Endodermal cell (in vitro differentiated cells): ENCODE results near the gene SLC37A4. TPM values are rescaled to one million over a fixed set of nuclear protein-coding genes. Genes with fewer than 3 reads are reported as not detected.

Experiments used
- DNase-seq: peaks from one replicate; pipeline ENCODE4 v3.0.0-alpha.2; 2017
- H3K27ac ChIP-seq: 2 replicates; pipeline ENCODE4 v1.5.1; 2013; ENCODE audit warnings: mild to moderate bottlenecking, low read depth, low read length, moderate library complexity
- H3K27me3 ChIP-seq: 2 replicates; pipeline ENCODE4 v1.6.1; 2013; ENCODE audit warnings: mild to moderate bottlenecking, low read length, moderate library complexity; ENCODE audit not compliant: insufficient read depth, control insufficient read depth, poor library complexity, severe bottlenecking
- H3K36me3 ChIP-seq: 2 replicates; pipeline ENCODE4 v1.7.0; 2013; ENCODE audit warnings: mild to moderate bottlenecking, low read length, moderate library complexity; ENCODE audit not compliant: control insufficient read depth, insufficient read depth
- H3K4me1 ChIP-seq: one replicate; pipeline ENCODE4 v1.7.0; 2013; ENCODE audit warnings: low read length; ENCODE audit not compliant: control insufficient read depth, insufficient read depth
- H3K4me3 ChIP-seq: 2 replicates; pipeline ENCODE4 v1.5.1; 2013; ENCODE audit warnings: mild to moderate bottlenecking, low read length, moderate library complexity
- H3K9ac ChIP-seq: 2 replicates; pipeline ENCODE4 v1.6.1; 2013; ENCODE audit warnings: mild to moderate bottlenecking, low read length, moderate library complexity; ENCODE audit not compliant: poor library complexity, severe bottlenecking; ENCODE audit errors: extremely low read depth
- H3K9me3 ChIP-seq: 2 replicates; pipeline ENCODE4 v1.6.1; 2013; ENCODE audit warnings: mild to moderate bottlenecking, low read length, moderate library complexity; ENCODE audit not compliant: control insufficient read depth
- H3K27ac Mint-ChIP-seq: 2 replicates; pipeline ENCODE4 v1.8.0; 2020; ENCODE audit warnings: mixed read lengths
- H3K27me3 Mint-ChIP-seq: 2 replicates; pipeline ENCODE4 v1.8.0; 2021; ENCODE audit warnings: mild to moderate bottlenecking, mixed read lengths; ENCODE audit not compliant: insufficient read depth
- H3K36me3 Mint-ChIP-seq: 2 replicates; pipeline ENCODE4 v1.8.0; 2020; ENCODE audit warnings: low read depth, mixed read lengths
- H3K4me1 Mint-ChIP-seq: 2 replicates; pipeline ENCODE4 v1.8.0; 2020; ENCODE audit warnings: mixed read lengths
- H3K4me3 Mint-ChIP-seq: 2 replicates; pipeline ENCODE4 v1.8.0; 2020; ENCODE audit warnings: mild to moderate bottlenecking, moderate library complexity, mixed read lengths
- H3K9me3 Mint-ChIP-seq: 2 replicates; pipeline ENCODE4 v1.8.0; 2020; ENCODE audit warnings: mild to moderate bottlenecking, mixed read lengths
- WGBS, 2 experiments: methylation state at CpG; one replicate each; pipeline versions ENCODE4 v1.1.5 to v1.1.7; 2013; ENCODE audit warnings: missing lambda C conversion rate in 2 of 2, mixed read lengths in 1 of 2; ENCODE audit not compliant: insufficient coverage in 1 of 2, insufficient read length in 1 of 2; 5-methylcytosine and 5-hydroxymethylcytosine counted together
- total RNA-seq, 2 donors: library from RNA; stranded (reverse); fragmentation: NEBNext Ultra II Directional in 1 of 2; extraction: Animal tissue kit (Norgen Biotek cat#: 25700) in 1 of 2; gene quantifications; 2 replicates in 1 of 2; 3 replicates in 1 of 2; pipeline ENCODE4 v1.2.1, GENCODE V29; 2021
- TF ChIP-seq, protein P1 (sequence below): fragments of 200-600 bp; sonication (generic); conservative IDR thresholded peaks from 2 replicates; pipeline ENCODE4 v1.5.0; 2021; ENCODE audit warnings: antibody characterized with exemption, mild to moderate bottlenecking

The SLC37A4 gene
- total RNA-seq, 2 donors from 2014 or later = 63.6 to 75.3 TPM

DNA sequence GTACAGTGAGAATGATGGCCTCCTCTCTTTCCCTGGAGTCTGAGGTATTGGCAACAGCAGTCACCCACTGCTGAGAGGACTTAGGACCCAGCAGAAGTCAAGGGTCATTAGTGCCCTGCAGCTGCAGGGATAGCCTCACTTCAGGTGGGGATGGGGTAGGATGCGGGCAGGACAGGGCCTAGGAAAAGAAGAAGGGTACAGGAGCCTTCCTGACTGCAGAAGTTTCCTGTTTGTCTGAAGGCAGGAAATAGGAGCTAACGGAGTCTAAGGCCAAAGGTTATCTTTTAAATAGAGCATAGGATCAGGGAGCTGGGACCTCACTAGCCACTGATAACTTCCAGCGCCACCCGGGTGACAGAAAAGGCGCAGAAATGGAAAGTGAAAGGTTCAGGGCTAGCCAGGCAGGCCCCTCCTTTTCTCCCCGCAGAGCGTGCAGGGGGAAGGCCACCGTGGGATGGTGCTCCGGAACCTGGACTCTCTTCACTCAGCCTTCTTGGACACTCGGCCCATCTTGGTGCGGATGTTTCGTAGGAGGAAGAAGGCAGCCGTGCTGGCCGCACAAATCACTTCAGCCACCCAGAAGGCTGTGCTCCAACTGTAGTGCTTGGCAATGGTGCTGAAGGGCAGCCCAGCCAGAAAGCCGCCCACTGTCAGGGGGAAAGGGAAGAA lies 6.1 kb downstream of the SLC37A4 start:
- Mint-ChIP-seq H3K4me3 (peak overlapping the region; percentile 2), H3K9me3 (no peaks in the 10 kb centered on the region), H3K27me3 (no peaks in the 10 kb centered on the region), H3K36me3 (peaks cover 71% of the 10 kb centered on the region), H3K4me1 (peaks cover 54% of the 10 kb centered on the region), H3K27ac (peak overlapping the region; percentile 71)
- H3K9me3 ChIP-seq = no peaks in the 10 kb centered on the region
- no peaks in the 10 kb centered on the region for H3K27me3 ChIP-seq
- TF ChIP-seq, protein P1, sequence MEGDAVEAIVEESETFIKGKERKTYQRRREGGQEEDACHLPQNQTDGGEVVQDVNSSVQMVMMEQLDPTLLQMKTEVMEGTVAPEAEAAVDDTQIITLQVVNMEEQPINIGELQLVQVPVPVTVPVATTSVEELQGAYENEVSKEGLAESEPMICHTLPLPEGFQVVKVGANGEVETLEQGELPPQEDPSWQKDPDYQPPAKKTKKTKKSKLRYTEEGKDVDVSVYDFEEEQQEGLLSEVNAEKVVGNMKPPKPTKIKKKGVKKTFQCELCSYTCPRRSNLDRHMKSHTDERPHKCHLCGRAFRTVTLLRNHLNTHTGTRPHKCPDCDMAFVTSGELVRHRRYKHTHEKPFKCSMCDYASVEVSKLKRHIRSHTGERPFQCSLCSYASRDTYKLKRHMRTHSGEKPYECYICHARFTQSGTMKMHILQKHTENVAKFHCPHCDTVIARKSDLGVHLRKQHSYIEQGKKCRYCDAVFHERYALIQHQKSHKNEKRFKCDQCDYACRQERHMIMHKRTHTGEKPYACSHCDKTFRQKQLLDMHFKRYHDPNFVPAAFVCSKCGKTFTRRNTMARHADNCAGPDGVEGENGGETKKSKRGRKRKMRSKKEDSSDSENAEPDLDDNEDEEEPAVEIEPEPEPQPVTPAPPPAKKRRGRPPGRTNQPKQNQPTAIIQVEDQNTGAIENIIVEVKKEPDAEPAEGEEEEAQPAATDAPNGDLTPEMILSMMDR = no peak
- peak overlapping the region; percentile 70 for H3K4me3 ChIP-seq
- peaks cover 31% of the 10 kb centered on the region for H3K4me1 ChIP-seq
- no peak overlapping the region for H3K9ac ChIP-seq
- DNase-seq = no peak
- no peak overlapping the region for H3K27ac ChIP-seq
- WGBS, 2 experiments = 76 to 80% methylated on average over 8 to 15 of the region's 15 CpGs
- peaks cover 58% of the 10 kb centered on the region for H3K36me3 ChIP-seq

DNA sequence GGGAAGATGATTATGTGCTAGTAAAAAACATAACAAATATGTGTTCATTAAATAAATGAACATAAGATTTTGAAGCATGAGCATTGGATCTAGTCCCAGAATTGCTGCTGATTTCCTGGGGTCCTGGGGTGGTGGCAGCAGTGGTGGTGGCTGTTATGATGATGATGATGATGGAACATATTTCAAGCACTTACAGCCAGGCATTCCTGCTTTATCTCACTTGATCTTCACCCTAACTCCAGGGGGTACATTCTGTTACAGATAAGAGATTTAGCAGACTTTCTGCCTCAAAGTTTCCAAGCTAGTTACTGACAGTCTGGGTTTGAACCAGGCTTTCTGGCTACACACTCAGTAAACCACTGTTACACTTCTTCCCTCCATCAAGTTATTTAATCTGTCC lies 6.9 kb downstream of the SLC37A4 start:
- Mint-ChIP-seq H3K4me3 (peak overlapping the region; percentile 4), H3K9me3 (no peaks in the 10 kb centered on the region), H3K27ac (peak overlapping the region; percentile 18), H3K27me3 (no peaks in the 10 kb centered on the region), H3K4me1 (peaks cover 46% of the 10 kb centered on the region), H3K36me3 (peaks cover 66% of the 10 kb centered on the region)
- DNase-seq = no peak
- no peaks in the 10 kb centered on the region for H3K9me3 ChIP-seq
- H3K4me1 ChIP-seq = peaks cover 27% of the 10 kb centered on the region
- H3K36me3 ChIP-seq = peaks cover 58% of the 10 kb centered on the region
- H3K27ac ChIP-seq = no peak overlapping the region
- H3K9ac ChIP-seq = no peak overlapping the region
- H3K4me3 ChIP-seq = peak overlapping the region; percentile 70
- H3K27me3 ChIP-seq = no peaks in the 10 kb centered on the region
- TF ChIP-seq, protein P1 = no peak

DNA sequence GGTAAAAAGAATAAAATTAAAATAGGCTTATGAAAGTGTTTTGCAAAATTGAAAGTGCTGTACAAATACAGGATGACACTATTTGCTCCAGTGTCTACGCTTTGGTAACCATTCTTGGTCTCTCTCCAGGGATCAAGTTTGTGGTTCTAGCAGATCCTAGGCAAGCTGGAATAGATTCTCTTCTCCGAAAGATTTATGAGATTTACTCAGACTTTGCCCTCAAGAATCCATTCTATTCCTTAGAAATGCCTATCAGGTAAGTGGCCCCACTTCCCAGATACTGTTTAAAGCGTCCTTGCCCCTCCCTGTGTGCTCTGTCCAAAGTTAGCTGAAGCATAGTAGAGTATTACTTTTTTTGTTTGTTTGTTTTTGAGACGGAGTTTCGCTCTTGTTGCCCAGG lies 9.0 kb downstream of the SLC37A4 start:
- 92 to 100% methylated on average over 5 of the region's 5 CpGs for WGBS, 2 experiments
- no peaks in the 10 kb centered on the region for H3K9me3 ChIP-seq
- H3K4me3 ChIP-seq = no peak overlapping the region
- H3K9ac ChIP-seq = no peak overlapping the region
- Mint-ChIP-seq H3K4me1 (peaks cover 33% of the 10 kb centered on the region), H3K36me3 (peaks cover 64% of the 10 kb centered on the region), H3K27ac (no peak overlapping the region), H3K27me3 (no peaks in the 10 kb centered on the region), H3K4me3 (no peak overlapping the region), H3K9me3 (no peaks in the 10 kb centered on the region)
- no peaks in the 10 kb centered on the region for H3K27me3 ChIP-seq
- TF ChIP-seq, protein P1 = no peak
- H3K4me1 ChIP-seq = peaks cover 16% of the 10 kb centered on the region
- peaks cover 55% of the 10 kb centered on the region for H3K36me3 ChIP-seq
- no peak overlapping the region for H3K27ac ChIP-seq
- no peak for DNase-seq
